ENCODE data around the gene FBXO15.

GRCh38 chr18:74029161-74029560 lies 118.5 kb downstream of the FBXO15 start:
- TF ChIP-seq, protein P1, sequence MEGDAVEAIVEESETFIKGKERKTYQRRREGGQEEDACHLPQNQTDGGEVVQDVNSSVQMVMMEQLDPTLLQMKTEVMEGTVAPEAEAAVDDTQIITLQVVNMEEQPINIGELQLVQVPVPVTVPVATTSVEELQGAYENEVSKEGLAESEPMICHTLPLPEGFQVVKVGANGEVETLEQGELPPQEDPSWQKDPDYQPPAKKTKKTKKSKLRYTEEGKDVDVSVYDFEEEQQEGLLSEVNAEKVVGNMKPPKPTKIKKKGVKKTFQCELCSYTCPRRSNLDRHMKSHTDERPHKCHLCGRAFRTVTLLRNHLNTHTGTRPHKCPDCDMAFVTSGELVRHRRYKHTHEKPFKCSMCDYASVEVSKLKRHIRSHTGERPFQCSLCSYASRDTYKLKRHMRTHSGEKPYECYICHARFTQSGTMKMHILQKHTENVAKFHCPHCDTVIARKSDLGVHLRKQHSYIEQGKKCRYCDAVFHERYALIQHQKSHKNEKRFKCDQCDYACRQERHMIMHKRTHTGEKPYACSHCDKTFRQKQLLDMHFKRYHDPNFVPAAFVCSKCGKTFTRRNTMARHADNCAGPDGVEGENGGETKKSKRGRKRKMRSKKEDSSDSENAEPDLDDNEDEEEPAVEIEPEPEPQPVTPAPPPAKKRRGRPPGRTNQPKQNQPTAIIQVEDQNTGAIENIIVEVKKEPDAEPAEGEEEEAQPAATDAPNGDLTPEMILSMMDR (IDR thresholded peaks at IDR 0.05; ENCODE audit: control extremely low read depth in 1 of 3, insufficient read depth in 1 of 3, low read depth in 1 of 3, low read length in 3 of 3): no peak
- TF ChIP-seq EZH2 (IDR thresholded peaks at IDR 0.05; ENCODE audit: low read depth, low read length, severe bottlenecking) (no peak), RAD21 (IDR thresholded peaks at IDR 0.05 in 1 of 2, conservative IDR thresholded peaks at IDR 0.05 in 1 of 2; ENCODE audit: low read depth in 2 of 2, low read length in 2 of 2) (no peak), GTF2F1 (IDR thresholded peaks at IDR 0.05; ENCODE audit: borderline replicate concordance, low read depth, low read length) (no peak), TBP (IDR thresholded peaks at IDR 0.05; ENCODE audit: low read depth, low read length) (no peak), TEAD4 (IDR thresholded peaks at IDR 0.05; ENCODE audit: low read depth, low read length) (no peak), GABPA (IDR thresholded peaks at IDR 0.05; ENCODE audit: borderline replicate concordance, insufficient read depth, low read length) (no peak), KDM1A (IDR thresholded peaks at IDR 0.05; ENCODE audit: borderline replicate concordance, low read length) (no peak)
